ENCODE results near the gene UBXN7.

DNA sequence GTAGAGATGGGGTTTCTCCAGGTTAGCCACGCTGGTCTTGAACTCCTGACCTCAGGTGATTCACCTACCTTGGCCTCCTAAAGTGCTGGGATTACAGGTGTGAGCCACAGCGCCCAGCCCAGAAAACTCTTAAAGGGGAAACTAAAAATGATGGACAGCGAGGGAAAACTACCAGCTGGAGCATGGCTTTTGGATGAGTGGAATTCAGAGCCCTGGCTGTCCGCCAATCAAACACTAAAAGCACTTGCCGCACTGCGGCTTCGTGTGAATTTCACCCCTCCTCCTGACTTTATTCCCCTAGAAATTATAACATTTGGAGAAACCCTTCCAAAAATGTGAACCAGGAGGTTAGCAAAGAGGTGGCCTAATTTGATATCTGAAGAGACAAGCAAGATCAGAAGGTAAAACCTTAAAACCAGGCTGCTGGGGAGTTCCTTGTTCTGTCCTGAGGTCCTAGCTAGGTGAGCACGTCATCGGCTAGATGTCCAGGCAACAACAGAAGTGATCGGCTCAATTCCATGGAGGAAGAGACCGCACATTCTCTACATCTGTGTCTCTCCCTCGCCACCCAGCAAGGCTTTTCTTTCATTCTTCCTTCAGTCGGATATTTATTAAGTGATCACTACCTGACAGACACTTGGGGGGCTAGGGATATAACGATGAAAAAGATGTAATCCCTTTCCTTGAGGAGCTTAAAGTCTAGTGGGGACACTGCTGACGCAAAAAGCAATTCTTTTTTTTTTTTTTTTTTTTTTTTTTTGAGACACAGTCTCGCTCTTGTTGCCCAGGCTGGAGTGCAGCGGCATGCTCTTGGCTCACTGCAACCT is 95.7 kb downstream of the UBXN7 start:
- TF ChIP-seq, protein P1, sequence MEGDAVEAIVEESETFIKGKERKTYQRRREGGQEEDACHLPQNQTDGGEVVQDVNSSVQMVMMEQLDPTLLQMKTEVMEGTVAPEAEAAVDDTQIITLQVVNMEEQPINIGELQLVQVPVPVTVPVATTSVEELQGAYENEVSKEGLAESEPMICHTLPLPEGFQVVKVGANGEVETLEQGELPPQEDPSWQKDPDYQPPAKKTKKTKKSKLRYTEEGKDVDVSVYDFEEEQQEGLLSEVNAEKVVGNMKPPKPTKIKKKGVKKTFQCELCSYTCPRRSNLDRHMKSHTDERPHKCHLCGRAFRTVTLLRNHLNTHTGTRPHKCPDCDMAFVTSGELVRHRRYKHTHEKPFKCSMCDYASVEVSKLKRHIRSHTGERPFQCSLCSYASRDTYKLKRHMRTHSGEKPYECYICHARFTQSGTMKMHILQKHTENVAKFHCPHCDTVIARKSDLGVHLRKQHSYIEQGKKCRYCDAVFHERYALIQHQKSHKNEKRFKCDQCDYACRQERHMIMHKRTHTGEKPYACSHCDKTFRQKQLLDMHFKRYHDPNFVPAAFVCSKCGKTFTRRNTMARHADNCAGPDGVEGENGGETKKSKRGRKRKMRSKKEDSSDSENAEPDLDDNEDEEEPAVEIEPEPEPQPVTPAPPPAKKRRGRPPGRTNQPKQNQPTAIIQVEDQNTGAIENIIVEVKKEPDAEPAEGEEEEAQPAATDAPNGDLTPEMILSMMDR (conservative IDR thresholded peaks at IDR 0.05 in 1 of 2, IDR thresholded peaks at IDR 0.05 in 1 of 2; ENCODE audit: low read depth in 1 of 2, low read length in 2 of 2) = no peak
- no peak for TF ChIP-seq EZH2 (IDR thresholded peaks at IDR 0.05; ENCODE audit: low read length, missing control alignments)
